SHP77 (cell line): ENCODE data around the gene SLC22A15.
"Not testable (repeated sequence)": the region's sequence is repeated elsewhere in the genome, so short reads cannot be mapped to it uniquely, and the experiment has no call there.

Source experiments
- DNase-seq, 2 experiments: peaks; one replicate each; lab custom pipeline; 2025; lab: John Stamatoyannopoulos, UW

The SLC22A15 gene

GRCh38 chr1:115980998-115981993 lies 5.0 kb downstream of the SLC22A15 start:
- DNase-seq = peak in 1 of 2 experiments; percentile 17

DNA sequence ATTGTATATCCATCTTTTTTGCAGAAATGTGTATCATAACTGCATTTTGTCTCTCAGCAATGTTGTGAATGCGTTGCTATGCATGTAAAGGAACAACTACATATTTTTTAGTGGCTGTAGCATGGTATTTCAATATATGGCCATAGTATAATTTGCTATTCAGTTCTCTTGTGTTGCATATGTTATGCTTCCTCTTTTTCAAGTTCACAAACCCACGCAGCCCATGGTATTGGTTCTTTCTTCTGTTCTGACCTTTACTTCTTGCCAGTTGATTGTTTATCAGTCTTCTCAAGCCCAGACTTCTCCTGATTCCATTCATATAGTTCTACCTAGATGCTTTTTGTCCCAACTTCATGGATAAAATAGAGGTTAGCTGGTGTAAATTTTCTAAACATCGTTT lies 6.1 kb downstream of the SLC22A15 start:
- no peak for DNase-seq

DNA sequence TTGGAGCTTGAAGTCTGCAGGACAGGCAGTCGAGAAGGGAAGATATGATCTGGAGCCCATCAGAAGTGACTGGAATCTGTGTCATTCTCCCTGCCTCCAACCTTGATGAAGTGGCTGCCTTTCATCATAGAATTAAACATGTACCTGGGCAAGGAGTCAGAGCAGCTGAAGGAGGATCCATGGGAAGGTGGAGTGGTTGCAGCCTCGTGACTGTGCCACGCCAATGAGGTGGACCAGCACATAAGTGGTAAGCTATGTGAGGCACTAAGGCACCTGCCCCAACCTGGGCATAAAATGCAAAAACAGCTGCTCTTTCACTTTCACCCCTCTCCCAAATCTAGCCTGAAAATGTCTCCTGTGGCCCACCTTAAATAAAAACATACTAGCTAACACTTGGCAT lies 7.3 kb downstream of the SLC22A15 start:
- no peak for DNase-seq

DNA sequence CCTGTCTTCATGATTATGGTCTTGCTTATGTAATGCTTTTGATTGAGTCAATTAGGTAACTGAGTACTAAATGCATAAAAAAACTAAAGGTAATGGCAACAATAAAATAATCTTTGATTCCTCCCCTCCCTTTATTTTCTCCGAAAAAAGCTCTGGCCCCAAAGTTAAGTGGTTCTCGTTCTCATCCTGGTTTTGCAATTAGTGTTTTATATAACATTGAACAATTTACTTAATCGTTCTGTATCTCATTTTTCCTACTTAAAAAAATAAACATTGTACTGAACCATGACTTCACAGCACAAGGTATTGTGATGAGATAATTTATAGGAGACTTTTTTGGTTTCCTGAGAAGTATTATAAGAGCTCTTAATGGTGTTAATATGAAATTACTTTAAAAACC lies 11.3 kb downstream of the SLC22A15 start:
- no peak for DNase-seq

GRCh38 chr1:115988953-115989352 lies 12.6 kb downstream of the SLC22A15 start:
- DNase-seq = no peak

DNA sequence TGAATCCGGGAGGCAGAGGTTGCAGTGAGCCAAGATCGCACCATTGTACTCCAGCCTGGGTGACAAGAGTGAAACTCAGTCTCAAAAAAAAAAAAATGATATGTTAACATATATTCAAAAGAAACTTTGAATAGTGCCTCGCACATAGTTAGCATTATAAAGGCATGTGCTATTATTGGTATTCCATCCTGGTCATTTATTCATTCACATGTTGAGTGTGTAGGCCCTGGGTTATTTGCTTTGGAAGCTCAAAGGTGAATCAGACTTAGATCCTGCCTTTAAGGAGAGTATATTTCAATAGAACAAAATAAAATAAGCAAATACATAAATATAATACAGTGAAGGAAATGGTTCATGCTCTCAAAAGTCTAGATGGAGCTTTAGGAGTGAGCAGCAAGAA lies 13.4 kb downstream of the SLC22A15 start:
- DNase-seq = no peak

GRCh38 chr1:115991909-115992308 lies 15.6 kb downstream of the SLC22A15 start:
- no peak for DNase-seq

- DNase-seq = not testable (repeated sequence)
Measured at GRCh38 chr1:115997921-115998320, 21.6 kb downstream of the SLC22A15 start.

- DNase-seq = no peak
Measured at GRCh38 chr1:116001739-116002487, 25.6 kb downstream of the SLC22A15 start.

GRCh38 chr1:116002781-116003420 lies 26.6 kb downstream of the SLC22A15 start:
- DNase-seq = no peak

DNA sequence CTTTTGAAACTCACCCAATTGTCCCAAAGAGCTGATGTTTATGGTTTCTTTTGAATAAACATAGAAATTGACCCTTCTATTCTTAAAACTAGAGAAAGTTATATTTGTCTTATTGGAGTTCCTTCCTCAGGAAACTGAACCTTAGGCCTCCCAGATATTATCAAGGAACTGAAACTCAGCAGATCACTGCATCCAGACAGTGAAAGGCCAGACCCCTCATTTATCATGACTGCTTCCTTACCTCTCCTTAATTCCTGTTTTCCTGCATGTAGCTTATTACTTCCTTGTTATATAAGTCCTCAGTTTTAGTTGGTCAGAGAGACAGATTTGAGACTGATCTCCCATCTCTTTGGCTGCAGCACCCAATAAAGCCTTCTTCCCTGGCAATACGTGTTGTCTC lies 27.5 kb downstream of the SLC22A15 start:
- DNase-seq = no peak

DNA sequence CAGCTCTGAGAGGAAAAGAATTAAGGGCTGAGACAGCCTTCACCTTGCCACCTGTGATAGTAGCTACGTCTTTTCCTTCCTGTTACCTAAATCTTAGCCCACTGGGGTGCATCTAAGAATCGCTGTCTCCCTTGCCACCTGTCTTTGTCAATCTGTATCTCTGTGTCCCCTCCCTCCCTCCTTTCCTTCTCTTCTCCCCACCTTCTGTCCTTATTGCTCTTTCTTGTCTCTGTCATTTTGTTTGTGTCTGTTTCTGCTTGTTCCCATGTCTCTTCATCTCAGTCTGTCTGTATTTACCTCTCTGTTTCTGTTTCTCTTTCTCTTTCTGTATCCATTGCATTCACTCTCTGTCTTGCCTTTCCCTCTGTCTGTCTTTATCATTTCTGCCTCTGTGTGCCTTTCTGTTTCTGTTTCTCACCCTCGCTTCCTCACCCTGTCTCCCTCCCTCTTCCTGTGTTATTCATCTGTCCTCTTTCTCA lies 30.2 kb downstream of the SLC22A15 start:
- DNase-seq = no peak

DNA sequence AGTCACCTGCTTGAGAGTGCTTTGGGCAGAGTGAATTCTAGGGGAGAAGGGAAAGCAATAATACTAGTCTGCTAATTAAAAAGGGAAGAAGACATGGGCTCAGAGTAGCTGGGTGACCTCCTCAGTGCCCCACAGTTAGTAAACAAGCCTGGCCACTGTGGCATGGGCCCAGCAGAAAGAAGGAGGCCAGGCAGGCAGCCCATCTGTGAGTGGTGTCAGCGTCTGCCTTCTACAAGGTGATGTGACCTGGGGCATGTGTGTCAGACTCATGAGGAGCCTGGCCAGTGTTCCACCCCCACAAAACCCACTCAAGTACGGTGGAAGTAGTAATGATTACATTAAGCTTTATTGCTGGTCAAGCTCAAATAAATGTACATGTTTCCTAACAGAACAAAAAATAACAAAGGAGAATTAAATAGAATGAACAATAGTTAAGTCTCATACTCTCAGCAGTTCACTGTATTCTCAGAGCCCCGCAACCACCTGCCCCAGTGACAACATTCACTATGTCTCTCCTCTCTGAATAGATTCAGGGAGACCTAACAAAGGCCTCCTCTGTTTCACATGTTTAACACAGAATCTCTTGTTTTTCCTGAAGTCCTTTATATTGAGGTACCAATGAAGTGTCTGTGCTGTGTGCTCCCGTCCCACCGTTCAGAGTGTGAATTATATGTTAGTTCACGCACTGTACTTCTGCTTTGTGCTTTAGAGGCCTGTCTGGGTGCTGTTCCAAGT lies 32.5 kb downstream of the SLC22A15 start:
- DNase-seq = no peak

- no peak for DNase-seq
Measured at GRCh38 chr1:116012716-116013115, 36.4 kb downstream of the SLC22A15 start.

DNA sequence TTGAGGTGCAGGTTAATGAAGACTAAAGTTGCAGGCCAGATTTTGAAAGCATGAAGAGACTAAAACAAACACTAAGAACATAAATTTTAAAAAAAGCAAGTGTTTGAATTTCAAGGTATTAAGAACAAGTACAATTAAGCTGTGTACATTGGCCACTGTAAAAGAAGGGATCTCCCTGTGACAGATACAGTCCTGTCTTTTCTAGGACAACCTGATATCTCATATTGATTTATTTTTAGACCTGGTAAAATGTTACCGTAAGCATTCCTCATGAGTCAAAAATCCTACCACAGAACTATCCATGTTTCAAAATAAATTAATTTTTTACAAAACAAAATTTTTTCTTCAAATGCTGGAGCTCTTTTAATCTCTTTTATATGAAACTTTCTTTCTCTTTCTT lies 39.4 kb downstream of the SLC22A15 start:
- DNase-seq = no peak

DNA sequence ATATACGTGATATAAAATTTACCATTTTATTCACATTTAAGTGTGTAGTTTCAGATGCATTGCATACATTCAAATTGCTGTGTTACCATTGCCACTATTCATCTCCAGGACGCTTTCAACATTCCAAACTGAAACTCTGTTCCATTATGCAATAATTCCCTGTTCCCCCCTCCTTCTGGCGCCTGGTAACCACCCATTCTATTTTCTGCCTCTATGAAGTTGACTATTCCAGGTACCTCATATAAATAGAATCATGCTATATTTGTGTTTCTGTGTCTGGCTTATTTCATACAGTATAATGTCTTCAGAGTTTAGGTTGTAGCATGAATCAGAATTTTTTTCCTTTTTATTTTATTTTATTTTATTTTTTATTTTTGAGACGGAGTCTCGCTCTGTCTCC lies 41.7 kb downstream of the SLC22A15 start:
- no peak for DNase-seq

- no peak for DNase-seq
Measured at GRCh38 chr1:116019653-116020253, 43.4 kb downstream of the SLC22A15 start.

GRCh38 chr1:116020668-116021272 lies 44.5 kb downstream of the SLC22A15 start:
- peak; percentile 39 to 71 for DNase-seq

DNA sequence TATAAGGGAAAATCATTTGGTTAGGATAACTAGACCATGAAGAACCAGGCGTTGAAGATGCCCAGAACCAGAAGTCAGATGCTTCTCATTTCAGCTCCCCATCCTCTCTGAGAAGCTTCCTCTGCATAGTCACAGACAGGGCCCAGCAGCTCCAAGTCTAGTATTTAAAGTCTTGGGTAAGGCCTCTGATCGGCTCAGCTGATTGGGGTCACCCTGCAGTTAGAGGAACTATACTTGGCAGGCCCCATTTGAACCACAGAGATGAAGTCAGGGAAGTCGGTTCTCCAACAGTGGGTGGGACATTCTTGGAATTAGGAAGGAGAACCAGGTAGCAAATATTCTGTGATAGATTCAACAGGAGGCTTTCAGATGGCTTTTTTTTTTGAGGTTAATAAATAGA lies 48.3 kb downstream of the SLC22A15 start:
- no peak for DNase-seq

DNA sequence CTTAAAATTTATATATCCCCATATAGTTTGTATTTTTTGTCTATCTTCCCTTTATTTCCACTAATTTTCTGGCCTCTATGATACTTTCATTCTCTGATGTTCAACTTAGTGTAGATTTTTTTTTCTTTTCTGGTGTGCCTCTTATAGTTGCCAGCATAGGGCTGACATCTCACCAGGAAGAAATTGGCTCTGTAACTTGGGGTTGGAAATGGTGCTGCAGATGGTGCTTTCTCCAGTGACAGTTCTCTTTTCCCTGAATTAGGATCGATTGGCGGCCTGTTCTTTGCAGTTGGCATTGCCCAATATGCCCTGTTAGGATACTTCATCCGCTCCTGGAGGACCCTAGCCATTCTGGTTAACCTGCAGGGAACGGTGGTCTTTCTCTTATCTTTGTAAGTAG lies 50.3 kb downstream of the SLC22A15 start:
- DNase-seq = no peak

DNA sequence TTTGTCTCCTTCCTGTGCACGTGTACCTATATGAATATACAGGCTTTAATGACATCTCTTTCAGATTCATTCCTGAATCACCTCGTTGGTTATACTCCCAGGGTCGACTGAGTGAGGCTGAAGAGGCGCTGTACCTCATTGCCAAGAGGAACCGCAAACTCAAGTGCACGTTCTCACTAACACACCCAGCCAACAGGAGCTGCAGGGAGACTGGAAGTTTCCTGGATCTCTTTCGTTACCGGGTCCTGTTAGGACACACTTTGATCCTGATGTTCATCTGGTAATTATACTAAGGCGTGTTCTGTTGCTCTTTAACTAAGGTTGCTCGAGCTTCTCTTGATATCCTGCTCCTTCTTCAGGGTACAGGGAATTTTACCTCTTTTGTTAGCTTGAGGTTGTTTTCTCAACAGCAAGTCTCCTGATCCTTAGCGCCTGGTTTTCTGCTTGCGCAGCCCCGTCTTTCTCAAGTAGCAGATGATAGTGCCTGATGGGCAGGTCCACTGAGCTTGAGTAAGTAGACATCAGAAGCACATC lies 55.1 kb downstream of the SLC22A15 start:
- no peak for DNase-seq
